Measurements from ENCODE around the gene ARL14. TPM values are rescaled to one million over a fixed set of nuclear protein-coding genes. Genes with fewer than 3 reads are reported as not detected.

Gene ARL14
- total RNA-seq, result not detected

DNA sequence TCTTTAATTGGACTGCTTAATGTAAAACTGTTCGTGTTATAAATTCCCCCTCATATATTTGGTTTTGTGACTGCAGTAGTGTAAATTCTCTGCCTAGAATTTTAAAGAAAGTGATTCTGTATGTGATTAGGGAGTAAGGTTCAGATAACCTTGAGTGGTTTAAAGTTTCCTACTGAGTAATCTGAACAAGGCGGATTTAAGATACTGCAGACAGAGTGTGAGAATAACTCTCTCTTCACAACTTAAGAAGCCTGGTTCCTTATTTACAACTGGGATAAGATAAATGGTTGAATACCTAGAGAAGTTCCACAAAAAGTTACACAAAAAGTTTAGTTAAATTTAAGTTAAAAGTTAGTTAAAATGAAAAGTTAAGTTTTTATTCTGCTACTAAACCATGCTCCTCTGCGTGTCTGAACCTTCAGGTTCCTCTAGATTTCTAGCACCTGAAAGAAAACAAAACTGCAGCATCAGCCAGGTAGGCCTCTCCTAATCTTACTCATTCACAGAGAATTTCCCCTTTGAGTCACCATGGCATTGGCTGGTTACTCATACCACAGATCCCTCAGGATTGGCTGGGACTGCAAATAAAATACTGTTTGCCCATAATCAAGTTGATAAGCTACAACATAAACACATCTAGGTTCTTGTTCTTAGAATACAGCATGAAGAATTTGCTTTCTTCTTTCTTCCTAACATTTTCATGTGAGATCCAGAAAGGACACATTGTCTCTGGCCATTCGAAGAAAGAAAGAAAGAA, at the start of gene ARL14:
TSS of gene ARL14 (plus strand) at position 614 of the 757 bp plus-strand sequence. CDS start 187 bp downstream, outside the sequence.
- Histone ChIP-seq H3K9me3 (no peaks in the 10 kb centered on the region), H3K27me3 (no peaks in the 10 kb centered on the region), H3K4me3 (no peak within 1 kb of the TSS), H3K27ac (no peak within 1 kb of the TSS), H3K36me3 (no peaks in the 10 kb centered on the region), H3K4me1 (no peaks in the 10 kb centered on the region)
- WGBS, 2 donors (ENCODE audit: low coverage in 1 of 2), result 90 to 91% methylated on average over 3 to 4 of the region's 4 CpGs
- no peak for ATAC-seq
- TF ChIP-seq EP300 (IDR thresholded peaks at IDR 0.05), result no peak
- TF ChIP-seq POLR2AphosphoS5 (IDR thresholded peaks at IDR 0.05), result no peak
- TF ChIP-seq POLR2A (IDR thresholded peaks at IDR 0.05), result no peak
- TF ChIP-seq, protein P1, sequence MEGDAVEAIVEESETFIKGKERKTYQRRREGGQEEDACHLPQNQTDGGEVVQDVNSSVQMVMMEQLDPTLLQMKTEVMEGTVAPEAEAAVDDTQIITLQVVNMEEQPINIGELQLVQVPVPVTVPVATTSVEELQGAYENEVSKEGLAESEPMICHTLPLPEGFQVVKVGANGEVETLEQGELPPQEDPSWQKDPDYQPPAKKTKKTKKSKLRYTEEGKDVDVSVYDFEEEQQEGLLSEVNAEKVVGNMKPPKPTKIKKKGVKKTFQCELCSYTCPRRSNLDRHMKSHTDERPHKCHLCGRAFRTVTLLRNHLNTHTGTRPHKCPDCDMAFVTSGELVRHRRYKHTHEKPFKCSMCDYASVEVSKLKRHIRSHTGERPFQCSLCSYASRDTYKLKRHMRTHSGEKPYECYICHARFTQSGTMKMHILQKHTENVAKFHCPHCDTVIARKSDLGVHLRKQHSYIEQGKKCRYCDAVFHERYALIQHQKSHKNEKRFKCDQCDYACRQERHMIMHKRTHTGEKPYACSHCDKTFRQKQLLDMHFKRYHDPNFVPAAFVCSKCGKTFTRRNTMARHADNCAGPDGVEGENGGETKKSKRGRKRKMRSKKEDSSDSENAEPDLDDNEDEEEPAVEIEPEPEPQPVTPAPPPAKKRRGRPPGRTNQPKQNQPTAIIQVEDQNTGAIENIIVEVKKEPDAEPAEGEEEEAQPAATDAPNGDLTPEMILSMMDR (IDR thresholded peaks at IDR 0.05), result no peak

DNA sequence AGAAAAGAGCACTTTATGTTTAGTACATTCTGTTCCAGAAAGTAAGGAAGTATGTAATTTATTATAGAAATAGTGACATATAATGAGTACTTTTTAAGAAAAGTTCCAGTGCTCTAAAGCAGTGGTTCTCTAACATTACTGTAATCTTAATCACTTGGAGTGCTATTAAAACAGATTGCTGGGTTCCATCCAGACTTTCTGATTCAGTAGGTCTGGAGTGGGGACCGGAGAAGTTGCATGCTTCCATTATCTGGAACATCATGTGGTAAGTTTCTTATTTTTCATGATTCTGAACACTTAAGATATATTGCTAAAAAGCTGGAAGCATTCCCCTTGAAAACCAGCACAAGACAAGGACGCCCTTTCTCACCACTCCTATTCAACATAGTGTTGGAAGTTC, 47.5 kb upstream of the ARL14 start:
- 50 to 71% methylated on average over 1 to 2 of the region's 2 CpGs for WGBS, 2 donors (ENCODE audit: low coverage in 1 of 2)
- H3K9me3 ChIP-seq, result no peaks in the 10 kb centered on the region
- H3K27ac ChIP-seq, result no peak overlapping the region
- no peaks in the 10 kb centered on the region for H3K36me3 ChIP-seq
- no peak for TF ChIP-seq POLR2AphosphoS5 (IDR thresholded peaks at IDR 0.05)
- no peak for TF ChIP-seq POLR2A (IDR thresholded peaks at IDR 0.05)
- TF ChIP-seq, protein P1 (IDR thresholded peaks at IDR 0.05), result no peak
- no peak for TF ChIP-seq EP300 (IDR thresholded peaks at IDR 0.05)
- no peaks in the 10 kb centered on the region for H3K4me1 ChIP-seq
- ATAC-seq, result no peak
- H3K4me3 ChIP-seq, result no peak overlapping the region
- no peaks in the 10 kb centered on the region for H3K27me3 ChIP-seq

DNA sequence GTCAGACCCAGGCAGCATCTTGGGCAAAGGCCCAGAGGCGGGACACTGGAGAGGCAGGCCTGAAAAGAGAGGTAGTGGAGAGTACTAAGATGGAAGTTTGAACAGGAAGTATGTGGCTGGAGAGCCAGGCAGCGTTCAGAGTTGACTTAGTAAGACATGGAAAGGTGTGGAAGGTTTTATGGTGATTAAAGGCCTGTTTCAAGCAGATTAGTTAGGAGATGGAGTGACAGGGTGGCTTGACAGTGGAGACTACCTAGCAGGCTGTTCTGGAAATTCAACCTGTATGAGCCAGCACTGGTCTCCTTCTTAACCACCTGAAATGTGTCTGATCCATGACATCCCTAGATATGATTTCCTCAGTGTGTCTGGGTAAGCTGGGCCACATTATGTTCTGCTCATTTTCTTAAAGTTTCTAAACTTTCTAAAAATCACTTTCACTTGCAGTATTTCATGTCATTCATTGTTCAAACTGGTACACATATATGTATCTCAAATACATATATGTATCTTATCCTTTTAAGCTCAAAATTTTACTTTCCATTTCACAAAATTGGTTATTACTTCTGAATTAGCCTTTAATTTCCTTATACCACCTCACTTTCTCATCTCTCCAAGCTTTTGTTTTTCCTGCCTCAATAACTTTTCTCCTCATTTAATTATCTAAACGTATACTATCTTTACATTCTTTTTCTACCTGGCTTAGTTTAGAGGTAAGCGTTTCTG, 43.4 kb upstream of the ARL14 start:
- ATAC-seq, result no peak
- WGBS, 2 donors (ENCODE audit: low coverage in 1 of 2), result 64 to 65% methylated on average over 4 of the region's 4 CpGs
- Histone ChIP-seq H3K27me3 (no peaks in the 10 kb centered on the region), H3K9me3 (no peaks in the 10 kb centered on the region), H3K4me3 (no peak overlapping the region), H3K36me3 (no peaks in the 10 kb centered on the region), H3K27ac (no peak overlapping the region), H3K4me1 (no peaks in the 10 kb centered on the region)
- TF ChIP-seq EP300 (IDR thresholded peaks at IDR 0.05), result no peak

DNA sequence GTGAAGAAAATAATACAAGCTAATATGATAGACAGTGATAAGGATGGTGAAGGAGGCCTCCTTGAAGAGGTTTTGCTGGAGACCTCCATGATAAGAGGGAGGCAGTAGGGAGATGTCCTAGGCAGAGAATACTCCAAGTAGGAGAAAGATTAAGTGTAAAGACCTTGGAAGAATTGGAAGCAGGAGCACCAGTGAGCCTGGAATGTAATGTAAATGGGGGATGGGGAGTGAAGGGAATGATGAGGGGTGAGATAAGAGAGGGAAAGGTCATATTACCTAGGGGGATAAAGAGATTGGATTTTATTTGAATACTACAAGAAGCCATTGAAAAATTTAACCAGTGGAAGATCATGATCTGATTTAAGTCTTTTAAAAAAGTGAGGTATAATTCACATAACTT, 41.7 kb upstream of the ARL14 start:
- TF ChIP-seq, protein P1 (IDR thresholded peaks at IDR 0.05), result no peak
- TF ChIP-seq EP300 (IDR thresholded peaks at IDR 0.05), result no peak
- TF ChIP-seq POLR2AphosphoS5 (IDR thresholded peaks at IDR 0.05), result no peak
- no peak for TF ChIP-seq POLR2A (IDR thresholded peaks at IDR 0.05)
- H3K4me3 ChIP-seq, result no peak overlapping the region
- H3K27ac ChIP-seq, result no peak overlapping the region
- no peaks in the 10 kb centered on the region for H3K36me3 ChIP-seq
- no peaks in the 10 kb centered on the region for H3K4me1 ChIP-seq
- no peak for ATAC-seq
- H3K27me3 ChIP-seq, result no peaks in the 10 kb centered on the region
- no peaks in the 10 kb centered on the region for H3K9me3 ChIP-seq

DNA sequence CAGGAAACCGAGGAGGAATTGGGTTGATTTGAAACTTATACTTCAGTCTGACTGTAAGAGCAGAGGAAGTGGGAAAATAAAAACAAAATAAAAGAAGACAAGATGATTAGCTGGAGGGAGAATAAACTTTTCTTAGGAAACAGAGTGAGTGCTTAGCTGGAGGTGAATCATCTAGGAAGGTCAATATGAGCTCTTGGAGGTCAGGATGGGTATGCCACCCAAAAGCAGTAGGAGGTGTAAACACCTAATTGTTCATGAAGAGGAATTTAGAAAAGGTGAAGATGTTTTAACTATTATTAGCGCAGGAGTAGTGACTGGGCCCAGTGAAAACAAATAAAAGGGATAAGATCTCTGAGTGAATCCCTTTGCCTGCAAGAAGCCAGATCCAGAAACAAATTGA, 39.9 kb upstream of the ARL14 start:
- H3K36me3 ChIP-seq, result no peaks in the 10 kb centered on the region
- no peak for ATAC-seq
- no peaks in the 10 kb centered on the region for H3K27me3 ChIP-seq
- H3K4me1 ChIP-seq, result peaks cover 0 to 4% (median 0%) of the 10 kb centered on the region in 3 donors
- 80 to 89% methylated on average over 2 of the region's 2 CpGs for WGBS, 2 donors (ENCODE audit: low coverage in 1 of 2)
- TF ChIP-seq POLR2A (IDR thresholded peaks at IDR 0.05) (no peak), EP300 (IDR thresholded peaks at IDR 0.05) (no peak), POLR2AphosphoS5 (IDR thresholded peaks at IDR 0.05) (no peak)
- TF ChIP-seq, protein P1 (IDR thresholded peaks at IDR 0.05), result no peak
- no peak overlapping the region for H3K4me3 ChIP-seq
- H3K27ac ChIP-seq, result no peak overlapping the region
- H3K9me3 ChIP-seq, result no peaks in the 10 kb centered on the region
